ENCODE results near the gene ERC1. TPM values are rescaled to one million over a fixed set of nuclear protein-coding genes. Genes with fewer than 3 reads are reported as not detected.

The ERC1 gene
- total RNA-seq, 1 experiment from 2014 or later: 55.1 TPM

DNA sequence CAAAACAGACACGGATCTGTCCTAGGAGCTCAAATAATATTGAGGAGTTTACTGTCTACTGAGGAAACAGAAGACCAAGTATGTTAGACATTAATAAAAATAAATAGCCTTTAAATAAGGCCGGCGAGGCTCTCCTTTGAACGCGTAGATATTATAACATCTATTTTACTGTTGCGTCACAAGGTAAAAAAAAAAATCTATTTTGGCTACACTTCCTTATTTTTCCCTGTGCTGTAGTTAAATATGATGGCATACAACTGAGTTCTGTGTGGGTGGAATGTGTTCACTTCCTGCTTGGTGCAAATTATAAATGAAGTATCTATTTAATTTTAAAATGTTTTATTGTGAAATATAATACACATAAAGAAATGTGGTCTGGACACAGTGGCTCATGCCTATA is 24.3 kb upstream of the ERC1 start:
- no peak overlapping the region for H3K4me3 Mint-ChIP-seq (ENCODE audit: unreplicated experiment)
- no peaks in the 10 kb centered on the region for H3K9me3 Mint-ChIP-seq (ENCODE audit: unreplicated experiment)
- no peaks in the 10 kb centered on the region for H3K36me3 Mint-ChIP-seq (ENCODE audit: insufficient read depth, unreplicated experiment)
- intact Hi-C loops (cut with micrococcal nuclease): no loop called here
- H3K4me1 Mint-ChIP-seq (ENCODE audit: insufficient read depth, unreplicated experiment): no peaks in the 10 kb centered on the region
- ChIA-PET CTCF (interaction anchor here (0.7 to 1.4 kb wide), 2 partner anchors 17 to 40 kb away, joined by 3 read pairs; partner anchors contain the start of gene RAD52), POLR2A (interaction anchor here (1.5 kb wide), 1 partner anchor 13 kb away, joined by 4 read pairs; no protein-coding TSS in a partner anchor)
- no peak for DNase-seq (ENCODE audit: unreplicated experiment)
- no TSS peak for BruUV-seq (replicated peaks)
- no peak overlapping the region for H3K27ac Mint-ChIP-seq (ENCODE audit: low read depth, unreplicated experiment)
- no peaks in the 10 kb centered on the region for H3K27me3 Mint-ChIP-seq (ENCODE audit: insufficient read depth, unreplicated experiment)
- TF ChIP-seq, protein P1, sequence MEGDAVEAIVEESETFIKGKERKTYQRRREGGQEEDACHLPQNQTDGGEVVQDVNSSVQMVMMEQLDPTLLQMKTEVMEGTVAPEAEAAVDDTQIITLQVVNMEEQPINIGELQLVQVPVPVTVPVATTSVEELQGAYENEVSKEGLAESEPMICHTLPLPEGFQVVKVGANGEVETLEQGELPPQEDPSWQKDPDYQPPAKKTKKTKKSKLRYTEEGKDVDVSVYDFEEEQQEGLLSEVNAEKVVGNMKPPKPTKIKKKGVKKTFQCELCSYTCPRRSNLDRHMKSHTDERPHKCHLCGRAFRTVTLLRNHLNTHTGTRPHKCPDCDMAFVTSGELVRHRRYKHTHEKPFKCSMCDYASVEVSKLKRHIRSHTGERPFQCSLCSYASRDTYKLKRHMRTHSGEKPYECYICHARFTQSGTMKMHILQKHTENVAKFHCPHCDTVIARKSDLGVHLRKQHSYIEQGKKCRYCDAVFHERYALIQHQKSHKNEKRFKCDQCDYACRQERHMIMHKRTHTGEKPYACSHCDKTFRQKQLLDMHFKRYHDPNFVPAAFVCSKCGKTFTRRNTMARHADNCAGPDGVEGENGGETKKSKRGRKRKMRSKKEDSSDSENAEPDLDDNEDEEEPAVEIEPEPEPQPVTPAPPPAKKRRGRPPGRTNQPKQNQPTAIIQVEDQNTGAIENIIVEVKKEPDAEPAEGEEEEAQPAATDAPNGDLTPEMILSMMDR (IDR thresholded peaks at IDR 0.05; ENCODE audit: unreplicated experiment): no peak

DNA sequence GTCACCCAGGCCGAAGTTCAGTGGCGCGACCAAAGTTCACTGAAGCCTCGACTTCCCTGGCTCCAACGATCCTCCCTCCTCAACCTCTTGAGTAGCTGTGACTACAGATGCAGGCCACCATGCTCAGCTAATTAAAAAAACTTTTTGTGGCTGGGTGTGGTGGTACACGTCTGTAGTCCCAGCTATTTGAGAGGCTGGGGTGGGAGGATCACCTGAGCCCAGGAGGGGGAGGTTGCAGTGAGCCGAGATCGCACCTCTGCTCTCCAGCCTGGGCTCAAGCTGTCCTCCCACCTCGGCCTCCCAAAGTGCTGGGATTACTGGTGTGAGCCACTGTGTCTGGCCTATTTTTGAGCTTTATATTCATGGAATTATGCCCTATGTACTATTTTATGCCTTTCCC is 23.4 kb upstream of the ERC1 start:
- H3K36me3 Mint-ChIP-seq (ENCODE audit: insufficient read depth, unreplicated experiment): no peaks in the 10 kb centered on the region
- H3K9me3 Mint-ChIP-seq (ENCODE audit: unreplicated experiment): no peaks in the 10 kb centered on the region
- no peak overlapping the region for H3K27ac Mint-ChIP-seq (ENCODE audit: low read depth, unreplicated experiment)
- intact Hi-C loops (cut with micrococcal nuclease): no loop called here
- H3K4me1 Mint-ChIP-seq (ENCODE audit: insufficient read depth, unreplicated experiment): no peaks in the 10 kb centered on the region
- no TSS peak for BruUV-seq (replicated peaks)
- POLR2A ChIA-PET: interaction anchor here (0.7 to 1.5 kb wide), 3 partner anchors 14 to 39 kb away, joined by 3 to 4 read pairs (median 3); no protein-coding TSS in a partner anchor
- H3K4me3 Mint-ChIP-seq (ENCODE audit: unreplicated experiment): no peak overlapping the region
- CTCF ChIA-PET: interaction anchor here (1.4 kb wide), 1 partner anchor 18 kb away, joined by 3 read pairs; the partner anchor contains the start of gene RAD52
- DNase-seq (ENCODE audit: unreplicated experiment): no peak
- H3K27me3 Mint-ChIP-seq (ENCODE audit: insufficient read depth, unreplicated experiment): no peaks in the 10 kb centered on the region
- TF ChIP-seq, protein P1 (IDR thresholded peaks at IDR 0.05; ENCODE audit: unreplicated experiment): no peak

DNA sequence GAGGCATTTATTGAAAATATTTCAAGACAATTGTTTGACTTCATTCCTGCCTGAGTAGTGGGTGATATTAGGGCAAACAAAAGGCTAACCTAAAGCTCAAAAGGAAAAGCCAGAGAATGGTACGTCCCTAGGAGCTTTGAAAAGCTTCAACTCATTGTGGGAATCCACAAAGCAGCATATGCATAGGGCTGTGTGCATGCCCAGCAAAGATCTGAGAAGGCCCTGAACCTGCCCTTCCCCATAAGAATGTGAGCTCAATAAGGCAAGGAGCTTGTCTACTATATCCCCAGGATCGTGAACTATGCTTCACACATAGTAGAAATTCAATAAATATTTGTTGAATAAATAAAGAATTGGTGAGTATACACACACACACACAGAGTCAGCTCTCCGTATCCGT is 22.5 kb upstream of the ERC1 start:
- intact Hi-C loops (cut with micrococcal nuclease): no loop called here
- H3K27me3 Mint-ChIP-seq (ENCODE audit: insufficient read depth, unreplicated experiment): no peaks in the 10 kb centered on the region
- ChIA-PET POLR2A (interaction anchor here (0.6 to 1.2 kb wide), 2 partner anchors 11 to 31 kb away, joined by 3 read pairs; no protein-coding TSS in a partner anchor), CTCF (interaction anchor here (1.1 kb wide), 1 partner anchor 124 kb away, joined by 4 read pairs; no protein-coding TSS in a partner anchor)
- no TSS peak for BruUV-seq (replicated peaks)
- TF ChIP-seq, protein P1 (IDR thresholded peaks at IDR 0.05; ENCODE audit: unreplicated experiment): no peak
- DNase-seq (ENCODE audit: unreplicated experiment): no peak
- no peaks in the 10 kb centered on the region for H3K4me1 Mint-ChIP-seq (ENCODE audit: insufficient read depth, unreplicated experiment)
- H3K9me3 Mint-ChIP-seq (ENCODE audit: unreplicated experiment): no peaks in the 10 kb centered on the region
- no peak overlapping the region for H3K27ac Mint-ChIP-seq (ENCODE audit: low read depth, unreplicated experiment)
- H3K36me3 Mint-ChIP-seq (ENCODE audit: insufficient read depth, unreplicated experiment): no peaks in the 10 kb centered on the region
- no peak overlapping the region for H3K4me3 Mint-ChIP-seq (ENCODE audit: unreplicated experiment)

DNA sequence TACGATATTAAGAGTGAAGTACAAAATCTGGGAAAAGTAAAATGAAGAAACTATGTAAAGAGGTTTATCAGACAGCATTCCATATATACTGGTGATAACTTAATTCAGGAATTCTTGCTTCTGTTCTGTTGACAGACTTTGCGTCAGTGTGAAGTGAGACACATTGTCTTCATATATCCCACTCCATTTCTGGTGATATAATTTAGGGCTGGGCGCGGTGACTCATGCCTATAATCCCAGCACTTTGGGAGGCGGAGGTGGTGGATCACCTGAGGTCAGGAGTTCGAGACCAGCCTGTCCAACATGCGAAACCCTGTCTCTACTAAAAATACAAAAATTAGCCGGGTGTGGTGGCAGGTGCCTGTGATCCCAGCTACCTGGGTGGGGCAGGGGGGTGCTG is 21.2 kb upstream of the ERC1 start:
- no peaks in the 10 kb centered on the region for H3K9me3 Mint-ChIP-seq (ENCODE audit: unreplicated experiment)
- intact Hi-C loops (cut with micrococcal nuclease): no loop called here
- no peak overlapping the region for H3K27ac Mint-ChIP-seq (ENCODE audit: low read depth, unreplicated experiment)
- DNase-seq (ENCODE audit: unreplicated experiment): no peak
- no peak overlapping the region for H3K4me3 Mint-ChIP-seq (ENCODE audit: unreplicated experiment)
- H3K27me3 Mint-ChIP-seq (ENCODE audit: insufficient read depth, unreplicated experiment): no peaks in the 10 kb centered on the region
- H3K36me3 Mint-ChIP-seq (ENCODE audit: insufficient read depth, unreplicated experiment): no peaks in the 10 kb centered on the region
- H3K4me1 Mint-ChIP-seq (ENCODE audit: insufficient read depth, unreplicated experiment): no peaks in the 10 kb centered on the region
- POLR2A ChIA-PET: no interaction called here
- CTCF ChIA-PET: no interaction called here
- no TSS peak for BruUV-seq (replicated peaks)
- TF ChIP-seq, protein P1 (IDR thresholded peaks at IDR 0.05; ENCODE audit: unreplicated experiment): no peak
